Kidney tubule cell (primary cell): Measurements from ENCODE around the gene GCNA.
A peak's percentile ranks its signal among the peaks of the same experiment; 100 is the strongest.

Source experiments
- DNase-seq: peaks from one replicate; pipeline ENCODE4 v3.0.0-alpha.2; 2018; ENCODE audit warnings: low spot score

The GCNA gene, protein sequence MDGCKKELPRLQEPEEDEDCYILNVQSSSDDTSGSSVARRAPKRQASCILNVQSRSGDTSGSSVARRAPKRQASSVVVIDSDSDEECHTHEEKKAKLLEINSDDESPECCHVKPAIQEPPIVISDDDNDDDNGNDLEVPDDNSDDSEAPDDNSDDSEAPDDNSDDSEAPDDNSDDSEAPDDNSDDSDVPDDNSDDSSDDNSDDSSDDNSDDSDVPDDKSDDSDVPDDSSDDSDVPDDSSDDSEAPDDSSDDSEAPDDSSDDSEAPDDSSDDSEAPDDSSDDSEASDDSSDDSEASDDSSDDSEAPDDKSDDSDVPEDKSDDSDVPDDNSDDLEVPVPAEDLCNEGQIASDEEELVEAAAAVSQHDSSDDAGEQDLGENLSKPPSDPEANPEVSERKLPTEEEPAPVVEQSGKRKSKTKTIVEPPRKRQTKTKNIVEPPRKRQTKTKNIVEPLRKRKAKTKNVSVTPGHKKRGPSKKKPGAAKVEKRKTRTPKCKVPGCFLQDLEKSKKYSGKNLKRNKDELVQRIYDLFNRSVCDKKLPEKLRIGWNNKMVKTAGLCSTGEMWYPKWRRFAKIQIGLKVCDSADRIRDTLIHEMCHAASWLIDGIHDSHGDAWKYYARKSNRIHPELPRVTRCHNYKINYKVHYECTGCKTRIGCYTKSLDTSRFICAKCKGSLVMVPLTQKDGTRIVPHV

DNA sequence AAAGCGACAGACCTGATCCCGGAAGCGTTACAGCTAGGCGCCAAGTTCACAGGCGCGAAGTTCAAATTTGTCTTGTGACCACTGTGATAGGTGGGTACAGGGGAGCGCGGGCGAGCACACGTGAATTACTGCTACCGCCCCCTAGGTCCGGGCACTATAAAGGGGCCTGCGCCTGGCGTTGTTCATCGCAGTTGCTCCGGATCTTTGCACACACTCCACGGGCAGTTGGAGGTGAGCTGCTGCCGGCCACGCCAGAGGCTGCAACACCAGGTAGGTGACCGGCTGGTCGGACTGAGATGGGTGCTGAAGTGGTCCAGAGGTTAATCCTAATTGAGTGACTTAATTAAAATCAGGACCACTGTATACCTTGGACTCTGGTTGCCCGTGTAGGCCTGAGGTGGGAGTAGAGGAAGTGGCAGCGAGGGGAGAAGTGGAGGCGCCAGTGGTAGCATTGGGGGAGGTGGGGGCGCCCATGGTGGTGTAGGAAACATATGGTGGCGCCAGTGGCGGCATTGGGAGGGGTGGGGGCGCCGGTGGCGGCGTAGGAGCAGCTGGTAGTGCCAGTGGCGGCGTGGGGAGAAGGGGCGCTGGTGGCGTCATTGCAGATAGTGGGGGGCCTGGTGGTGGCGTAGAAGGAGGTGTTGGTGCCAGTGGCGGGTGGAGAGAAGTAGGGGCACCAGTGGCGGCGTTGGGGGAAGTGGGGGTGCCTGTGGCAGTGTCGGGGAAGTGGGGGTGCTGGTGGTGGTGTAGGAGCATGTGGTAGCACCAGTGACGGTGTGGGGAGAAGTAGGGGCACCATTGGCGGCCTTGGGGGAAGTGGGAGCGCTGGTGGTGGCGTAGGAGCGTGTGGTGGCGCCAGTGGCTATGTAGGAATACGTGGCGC is at the start of gene GCNA:
TSS of gene GCNA (plus strand) at position 185 of the 883 bp plus-strand sequence. CDS start 2,385 bp downstream, outside the sequence.
- no peak for DNase-seq

DNA sequence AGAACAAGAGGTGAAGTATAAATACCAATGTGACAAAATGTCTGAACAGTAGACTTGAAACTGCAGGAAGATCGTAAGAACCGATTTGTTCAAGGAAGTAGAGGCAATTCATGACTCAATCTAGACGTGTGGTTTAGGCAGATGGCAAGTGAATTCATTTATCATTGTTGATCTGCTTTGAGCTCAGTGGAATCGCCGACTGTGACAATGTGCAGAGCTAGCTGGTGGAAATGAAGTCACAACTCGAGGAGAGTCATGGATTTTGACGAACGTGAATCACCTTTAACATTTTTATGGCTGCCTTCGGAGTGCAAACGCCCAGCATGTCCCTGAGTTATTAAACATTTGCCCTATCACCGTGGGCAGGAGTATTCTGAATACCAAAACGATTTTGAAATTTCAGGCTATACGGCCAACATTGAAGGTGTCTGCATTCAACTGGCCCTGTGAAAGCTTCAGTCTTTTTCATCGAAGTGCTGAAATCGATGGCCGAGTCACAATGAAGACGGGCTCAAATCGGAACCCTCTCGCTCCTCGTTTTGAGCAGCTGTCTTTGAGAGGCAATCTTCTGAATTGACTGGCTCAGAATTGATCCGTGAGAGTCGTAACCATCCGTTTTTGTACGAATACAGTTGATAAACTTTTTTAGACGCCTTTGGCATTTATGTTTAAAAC is 46.0 kb upstream of the GCNA start:
- DNase-seq, result peak; percentile 90

DNA sequence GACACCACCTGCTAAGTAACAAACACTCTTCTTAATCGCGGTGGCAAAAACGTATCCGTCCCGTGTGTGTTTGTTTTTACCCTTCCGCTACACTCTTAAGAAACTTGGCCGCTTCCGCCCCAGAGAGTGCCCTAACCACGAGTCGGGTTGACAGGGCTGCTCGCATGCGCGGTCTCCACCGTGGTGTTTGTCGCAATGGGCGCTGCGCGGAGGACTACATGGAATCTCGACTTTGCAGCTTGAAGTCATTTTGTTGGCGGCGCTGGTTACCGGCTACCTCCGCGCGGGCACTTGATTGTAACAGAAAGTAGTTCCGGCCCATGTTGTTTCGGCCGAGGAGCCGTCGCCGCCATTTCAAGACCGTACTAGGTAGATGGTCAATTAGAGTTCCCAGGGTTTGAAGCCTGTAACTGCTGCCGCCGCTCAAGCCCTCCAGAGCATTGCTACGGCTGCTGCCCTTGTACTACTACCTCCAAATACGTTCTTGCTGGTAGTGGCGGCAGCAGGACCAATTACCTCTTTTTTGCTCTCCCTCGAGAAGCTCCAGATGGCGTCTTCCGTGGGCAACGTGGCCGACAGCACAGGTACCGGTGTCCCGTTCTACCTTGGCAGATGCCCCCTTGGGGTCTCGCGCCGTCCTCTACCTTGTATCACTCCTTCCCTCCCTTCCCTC is 45.3 kb upstream of the GCNA start, which contains the start of gene OGT:
TSS of gene OGT (plus strand) at position 352 of the 673 bp plus-strand sequence. CDS start at position 548, 196 bp downstream.
- DNase-seq, result peak; percentile 96

DNA sequence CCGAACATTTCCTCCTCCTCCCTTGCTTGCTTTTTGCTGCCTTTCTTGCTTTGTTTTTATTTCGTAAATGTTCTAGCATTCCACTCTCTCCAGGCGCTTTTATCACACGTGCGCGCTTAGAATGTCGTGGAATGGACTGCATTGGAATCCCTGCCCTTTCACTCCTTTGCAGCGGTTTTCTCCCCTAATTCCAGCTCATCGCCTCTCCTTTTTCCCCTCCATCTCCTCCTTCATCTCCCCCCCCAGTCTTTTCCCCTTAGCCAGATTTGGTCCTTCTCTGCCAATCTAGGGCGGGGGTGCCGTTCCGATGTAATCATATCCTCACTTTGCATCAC is 44.8 kb upstream of the GCNA start:
- no peak for DNase-seq

DNA sequence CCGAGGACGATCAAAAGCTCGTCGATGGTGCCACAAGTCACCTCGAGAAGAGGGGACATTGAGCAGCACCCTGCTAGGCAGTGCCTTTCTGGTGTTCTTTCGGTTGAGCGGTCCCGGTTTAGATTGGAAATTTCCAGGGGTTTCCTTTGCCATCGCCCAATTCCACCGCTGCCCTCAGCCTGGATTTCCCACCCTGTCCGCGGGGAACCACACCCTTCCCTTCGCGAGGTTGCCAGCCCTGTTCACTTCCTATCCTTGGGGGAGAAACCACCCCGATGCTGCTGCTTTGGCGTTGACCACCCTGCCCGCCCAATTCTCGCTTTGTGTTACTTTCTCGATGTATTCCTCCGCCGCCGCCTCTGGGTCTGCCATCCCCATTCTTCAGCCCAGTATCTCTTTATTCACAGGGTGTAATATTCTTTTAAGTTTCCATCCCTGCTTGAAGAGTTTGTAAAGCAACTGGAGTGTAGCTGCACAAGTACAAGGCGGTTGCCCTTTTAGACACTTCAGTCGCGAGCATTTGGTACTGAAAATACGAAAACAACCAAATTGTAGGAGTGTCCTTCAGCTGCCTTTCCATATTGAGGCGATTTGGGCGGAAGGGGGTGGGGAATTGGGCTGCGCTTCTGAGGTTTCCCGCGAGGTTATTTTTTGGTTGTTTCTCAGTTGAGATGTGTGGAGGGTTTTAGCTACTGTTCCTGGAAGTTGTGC is 44.2 kb upstream of the GCNA start:
- peak; percentile 26 for DNase-seq

DNA sequence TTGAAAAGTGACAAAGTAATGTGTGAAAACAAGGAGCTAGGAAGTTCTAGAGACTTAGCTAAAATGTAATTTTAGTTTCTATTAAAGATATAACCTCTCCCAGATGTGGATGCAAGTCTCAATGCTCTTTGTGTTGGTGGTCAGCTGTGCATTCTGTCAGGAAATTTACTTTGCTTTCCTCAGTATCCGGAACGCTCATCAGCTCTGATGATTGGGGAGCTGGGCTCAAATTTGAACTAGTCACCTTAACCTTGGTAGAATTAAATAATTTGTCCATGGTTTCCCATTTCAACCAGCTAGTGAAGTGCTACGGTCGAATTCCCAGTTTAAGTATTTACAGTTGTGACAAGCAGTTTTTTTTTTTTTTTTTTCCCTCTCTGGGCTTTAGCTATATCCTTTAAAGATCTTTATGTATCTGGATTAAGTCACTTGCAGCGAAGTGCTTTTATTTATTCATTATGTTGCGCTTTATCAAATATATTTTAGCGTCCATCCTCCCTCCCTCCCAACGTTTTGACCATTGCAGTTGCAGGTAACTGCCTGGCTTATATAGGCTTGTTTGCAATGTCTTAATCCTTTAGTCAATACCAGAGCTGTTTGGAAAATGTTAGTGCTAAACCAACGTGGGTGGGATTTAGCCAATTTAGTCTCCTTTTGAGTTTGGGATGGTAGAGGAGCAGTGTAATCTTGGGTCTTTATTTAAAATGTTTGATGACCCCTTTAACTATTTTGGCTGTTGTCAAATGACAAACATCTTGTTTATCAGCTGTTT is 43.3 kb upstream of the GCNA start:
- no peak for DNase-seq

DNA sequence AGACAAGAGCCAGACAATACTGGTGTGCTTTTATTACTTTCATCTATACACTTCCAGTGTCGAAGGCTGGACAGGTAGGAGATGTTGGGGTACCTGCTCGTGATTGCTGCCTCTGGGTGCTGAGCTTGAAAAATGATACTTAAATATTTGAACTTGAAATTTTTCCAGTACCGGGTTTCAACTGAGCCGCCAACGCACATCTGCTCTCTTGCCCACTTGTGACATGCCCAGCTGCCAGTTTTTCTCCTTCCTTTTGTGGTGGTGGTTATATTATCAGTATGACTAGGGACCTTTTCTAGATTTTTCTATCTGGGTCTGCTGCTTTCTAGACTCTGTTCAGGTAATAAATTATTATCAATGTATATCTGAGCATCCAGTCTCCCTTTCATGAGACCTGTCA is 42.0 kb upstream of the GCNA start:
- no peak for DNase-seq

DNA sequence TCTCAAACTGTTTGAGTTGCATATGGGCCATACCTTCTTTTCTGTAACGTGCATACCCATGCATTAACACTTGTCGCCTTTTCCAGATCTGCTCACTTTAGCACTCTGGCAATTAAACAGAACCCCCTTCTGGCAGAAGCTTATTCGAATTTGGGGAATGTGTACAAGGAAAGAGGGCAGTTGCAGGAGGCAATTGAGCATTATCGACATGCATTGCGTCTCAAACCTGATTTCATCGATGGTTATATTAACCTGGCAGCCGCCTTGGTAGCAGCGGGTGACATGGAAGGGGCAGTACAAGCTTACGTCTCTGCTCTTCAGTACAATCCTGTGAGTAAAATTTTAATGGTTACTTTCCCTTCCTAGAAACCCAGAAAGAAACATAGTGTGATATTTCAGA is 40.5 kb upstream of the GCNA start:
- no peak for DNase-seq

DNA sequence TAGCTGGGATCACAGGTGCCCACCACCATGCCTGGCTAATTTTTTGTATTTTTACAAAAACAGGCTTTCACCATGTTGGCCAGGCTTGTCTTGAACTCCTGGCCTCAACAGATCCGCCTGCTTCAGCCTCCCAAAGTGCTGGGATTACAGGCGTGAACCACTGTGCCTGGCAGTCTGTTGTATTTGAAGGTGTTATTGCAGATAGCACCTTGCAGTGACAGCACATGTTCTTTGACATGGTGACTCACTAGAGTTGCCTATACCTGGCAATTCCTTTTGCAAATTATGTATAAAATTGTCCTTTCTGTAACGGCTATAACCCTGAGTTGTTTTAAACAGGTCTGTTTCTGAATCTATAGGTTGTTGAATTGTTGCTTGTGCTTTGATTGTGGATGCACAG is 37.4 kb upstream of the GCNA start:
- DNase-seq, result no peak

DNA sequence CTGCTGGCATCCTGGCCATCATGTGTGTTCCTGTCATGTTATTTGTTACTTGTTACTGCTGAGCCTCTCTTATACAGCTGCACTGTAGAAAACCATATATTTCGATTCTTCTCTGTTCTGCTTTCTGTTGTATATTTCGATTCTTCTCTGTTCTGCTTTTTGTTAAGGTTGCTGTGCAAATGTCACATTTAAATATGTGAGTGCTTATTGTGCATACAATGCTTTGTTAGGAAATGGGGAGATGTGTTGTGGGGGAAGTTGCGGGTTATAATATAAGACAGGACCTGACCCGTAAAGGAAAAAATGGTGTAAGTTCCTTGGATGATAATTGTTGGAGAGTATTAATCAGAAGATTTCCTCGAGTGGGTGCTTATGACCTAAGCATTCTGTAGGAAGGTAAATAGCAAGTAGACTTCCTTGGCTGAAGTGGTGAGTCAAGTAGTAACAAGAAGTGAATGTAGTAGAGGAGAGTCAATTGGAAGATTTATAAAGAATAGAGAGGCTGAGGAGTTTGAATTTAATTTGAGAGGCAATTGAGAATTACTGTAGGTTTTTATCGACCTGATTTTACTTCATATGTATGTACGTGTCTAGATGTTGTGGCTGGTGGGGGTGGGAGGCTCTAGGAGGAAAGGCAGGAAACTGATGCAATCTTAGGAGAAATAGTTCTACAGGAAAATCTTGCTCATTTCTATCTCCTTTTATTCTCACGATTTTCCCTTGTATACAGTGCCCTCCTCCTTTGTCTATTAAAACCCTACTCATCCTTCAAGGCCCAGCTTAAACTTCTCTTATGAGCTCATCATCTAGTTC is 36.8 kb upstream of the GCNA start:
- peak; percentile 36 for DNase-seq

DNA sequence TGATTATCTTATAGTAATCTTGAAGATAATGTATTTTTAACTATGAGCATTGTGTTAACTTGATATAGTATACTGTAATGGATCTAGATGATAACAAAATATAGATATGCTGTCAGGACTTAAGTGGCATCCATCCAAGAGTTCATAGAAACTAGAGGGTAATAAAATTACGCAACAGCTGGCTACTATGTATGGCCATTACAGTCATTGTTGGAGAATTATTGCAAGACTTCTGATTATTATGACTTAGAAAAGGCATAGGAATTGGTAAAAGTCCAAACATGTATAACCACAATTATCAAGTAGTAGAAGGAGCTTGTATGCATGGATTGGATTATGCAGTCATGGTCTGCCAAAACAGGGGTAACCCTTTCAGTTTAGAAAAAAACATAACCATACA is 35.8 kb upstream of the GCNA start:
- DNase-seq, result no peak

DNA sequence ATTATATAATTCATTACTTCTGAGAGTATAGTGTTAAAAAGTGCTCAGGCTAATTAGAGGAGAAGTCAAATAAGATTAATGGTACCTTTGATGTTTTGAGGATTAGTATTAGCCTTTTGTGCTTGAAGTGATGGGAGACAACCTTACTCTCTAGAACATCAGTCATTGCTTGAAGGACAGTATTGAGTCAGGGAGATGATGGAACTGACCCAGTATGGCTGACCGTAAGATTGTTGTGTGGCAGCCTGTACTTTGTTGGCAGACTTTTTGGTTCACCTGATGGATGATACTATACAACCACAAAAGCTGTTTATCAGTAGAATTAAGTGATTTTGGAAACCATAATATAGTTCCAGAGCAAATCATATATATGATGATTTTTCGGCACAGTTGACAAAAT is 35.4 kb upstream of the GCNA start:
- DNase-seq, result no peak

DNA sequence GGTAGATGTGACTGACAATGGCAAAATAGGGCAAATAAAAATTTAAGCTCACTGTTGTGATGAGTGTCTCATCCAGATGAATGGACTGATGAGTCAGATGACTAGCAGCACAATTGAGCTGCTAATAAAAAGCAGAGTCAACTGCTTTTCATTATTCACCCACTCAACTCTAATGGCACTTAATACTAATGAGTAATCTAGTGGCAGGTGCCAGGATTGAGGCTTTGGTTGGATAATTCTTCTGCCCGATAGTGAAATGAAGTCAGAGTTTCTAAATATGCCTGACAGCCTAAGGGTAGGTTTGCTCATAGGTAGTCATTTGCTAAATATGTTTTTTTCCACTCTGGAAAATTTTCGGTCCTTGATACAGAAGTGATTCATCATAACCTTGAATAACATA is 34.9 kb upstream of the GCNA start:
- peak; percentile 95 for DNase-seq

DNA sequence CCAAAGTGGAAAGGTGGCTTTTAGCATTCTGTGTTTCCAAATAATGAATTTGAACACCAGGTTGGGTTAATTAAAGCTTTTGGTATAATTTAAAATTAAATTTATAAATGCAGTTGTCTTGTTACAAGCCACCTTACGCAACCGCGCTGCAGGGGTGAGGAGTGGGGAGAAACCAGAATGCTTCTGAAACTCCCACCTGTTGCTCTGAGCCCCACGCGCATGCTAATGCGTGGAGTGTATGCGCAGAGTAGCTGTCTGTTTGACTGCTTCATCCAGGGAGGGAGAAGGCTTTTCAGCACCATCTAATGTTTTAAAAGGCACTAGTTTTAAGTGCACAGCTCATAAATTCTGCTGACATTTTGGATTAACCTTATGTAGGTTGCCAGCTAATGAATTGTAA is 32.9 kb upstream of the GCNA start:
- no peak for DNase-seq

DNA sequence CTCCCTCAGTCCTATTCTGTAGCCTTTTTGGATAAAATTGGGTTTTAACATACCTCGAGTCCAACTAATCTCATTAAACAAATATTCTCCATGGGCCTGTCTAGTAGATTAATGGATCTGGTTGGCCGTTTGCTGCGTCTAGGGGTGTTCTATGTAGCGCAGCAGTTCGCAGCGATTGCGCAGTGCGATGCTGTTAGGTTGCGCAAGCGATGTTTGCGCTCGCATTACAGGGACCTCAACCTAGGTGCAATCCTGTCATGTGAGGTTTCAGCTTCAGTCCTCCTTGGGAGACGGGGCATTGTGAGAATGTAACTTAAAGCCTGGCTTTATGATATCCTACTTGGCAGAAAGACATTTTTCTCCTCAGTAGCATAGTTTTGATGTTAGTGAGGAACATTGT is 31.4 kb upstream of the GCNA start:
- DNase-seq, result no peak

DNA sequence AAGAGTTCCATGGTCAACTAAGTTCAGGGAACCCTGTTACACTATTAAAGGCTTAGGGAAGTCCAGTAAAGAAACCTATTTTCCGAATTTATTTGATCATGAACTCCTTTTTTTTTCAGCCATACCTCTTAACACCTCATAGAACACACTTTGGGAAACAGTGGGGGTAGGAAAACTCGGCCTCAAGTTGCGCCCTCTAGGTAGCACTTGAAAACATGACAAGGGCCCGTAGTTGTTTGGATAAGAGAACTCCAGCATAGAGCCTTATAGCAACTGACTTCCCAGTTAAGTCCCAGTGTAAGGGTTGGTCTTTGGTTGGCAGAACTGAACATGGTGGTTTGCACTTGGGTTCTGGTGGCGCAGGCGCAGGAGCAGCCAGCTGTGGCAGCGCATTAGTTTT is 30.9 kb upstream of the GCNA start:
- DNase-seq, result no peak

DNA sequence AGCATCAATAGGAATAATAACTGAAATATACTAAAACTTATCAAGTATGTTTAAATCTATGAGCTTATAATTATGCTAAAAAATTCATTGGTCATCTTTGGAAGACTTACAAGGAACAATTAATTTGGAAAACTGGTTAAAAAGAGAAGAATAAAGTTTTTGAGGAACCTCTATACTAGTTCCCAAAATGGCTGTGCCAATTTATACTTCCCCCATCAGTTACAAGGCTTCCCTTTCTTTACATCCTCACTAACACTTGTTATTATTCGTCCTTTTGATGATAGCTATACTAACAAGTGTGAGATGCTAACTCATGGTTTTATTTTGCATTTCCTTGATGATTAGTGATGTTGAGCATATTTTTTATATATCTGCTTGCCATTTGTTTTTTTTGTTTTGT is 28.3 kb upstream of the GCNA start:
- no peak for DNase-seq

DNA sequence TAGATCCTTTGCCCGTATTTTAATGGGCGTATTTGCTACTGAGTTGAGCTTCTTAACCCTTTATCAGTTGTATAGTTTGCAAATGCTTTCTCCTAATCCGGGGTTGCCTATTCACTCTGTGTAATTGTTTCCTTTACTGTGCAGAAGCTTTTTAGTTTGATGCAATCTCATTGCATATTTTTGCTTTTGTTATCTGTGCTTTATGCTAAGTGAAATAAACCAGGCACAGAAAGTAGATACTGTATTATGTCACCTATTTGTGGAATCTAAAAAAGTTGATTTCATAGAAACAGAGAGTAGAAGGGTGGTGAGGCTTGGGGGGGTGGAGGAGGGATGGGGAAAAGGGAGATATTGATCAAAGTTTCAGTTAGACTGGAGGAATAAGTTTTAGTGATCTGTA is 27.7 kb upstream of the GCNA start:
- DNase-seq, result no peak

DNA sequence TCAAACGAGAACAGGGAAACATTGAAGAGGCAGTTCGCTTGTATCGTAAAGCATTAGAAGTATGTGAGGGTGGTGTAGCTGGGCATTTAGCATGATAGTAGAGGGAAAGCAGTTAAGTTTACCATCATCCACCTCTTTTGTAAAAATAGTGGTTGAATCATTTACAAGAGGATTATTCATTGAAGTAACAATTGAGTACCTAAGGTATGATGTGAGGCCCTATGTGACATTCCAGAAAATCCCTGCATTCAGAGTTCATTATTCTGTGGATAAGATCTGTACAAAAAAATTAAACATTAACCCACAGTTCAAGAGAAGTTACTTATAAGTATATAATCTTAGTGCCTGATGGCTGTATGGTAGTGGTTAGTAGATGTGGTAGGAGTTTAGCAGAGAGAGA is 22.2 kb upstream of the GCNA start:
- DNase-seq, result peak; percentile 92
